Measurements from ENCODE around the gene IGFBP5. TPM values are rescaled to one million over a fixed set of nuclear protein-coding genes. Genes with fewer than 3 reads are reported as not detected.

IGFBP5 gene
- total RNA-seq, 1 donor from 2014 or later = 61.9 TPM

DNA sequence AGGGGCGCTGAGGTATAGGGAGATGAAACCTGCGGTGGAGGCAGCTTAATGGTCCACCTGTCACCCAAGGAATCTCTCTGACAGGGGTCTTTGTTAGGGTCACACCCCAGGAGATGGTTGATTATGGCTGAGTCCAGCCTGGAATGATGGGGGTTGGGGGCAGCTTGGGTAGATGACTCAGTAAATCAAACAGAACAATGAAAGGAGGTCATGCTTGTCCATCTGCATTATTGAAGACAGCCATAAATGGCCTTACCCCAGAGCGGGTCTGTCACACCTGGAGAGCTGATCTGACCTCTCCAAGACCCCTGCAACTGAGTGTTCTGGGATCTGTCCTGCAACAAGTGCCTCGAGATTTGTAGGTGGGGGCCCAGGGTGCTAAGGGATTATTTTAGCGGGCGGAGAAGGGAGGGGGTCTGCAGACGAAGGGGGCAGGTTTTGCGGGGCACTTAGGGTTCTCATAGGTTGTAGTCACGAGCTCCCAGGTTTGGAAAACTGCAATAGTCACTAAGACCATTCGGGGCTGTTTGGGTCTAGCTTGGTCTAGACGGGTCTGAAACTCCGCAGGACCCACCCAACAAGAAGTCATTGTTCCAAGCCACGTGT, 62.9 kb downstream of the IGFBP5 start:
- DNase-seq (ENCODE audit: low read depth) = no peak
- TF ChIP-seq, protein P1, sequence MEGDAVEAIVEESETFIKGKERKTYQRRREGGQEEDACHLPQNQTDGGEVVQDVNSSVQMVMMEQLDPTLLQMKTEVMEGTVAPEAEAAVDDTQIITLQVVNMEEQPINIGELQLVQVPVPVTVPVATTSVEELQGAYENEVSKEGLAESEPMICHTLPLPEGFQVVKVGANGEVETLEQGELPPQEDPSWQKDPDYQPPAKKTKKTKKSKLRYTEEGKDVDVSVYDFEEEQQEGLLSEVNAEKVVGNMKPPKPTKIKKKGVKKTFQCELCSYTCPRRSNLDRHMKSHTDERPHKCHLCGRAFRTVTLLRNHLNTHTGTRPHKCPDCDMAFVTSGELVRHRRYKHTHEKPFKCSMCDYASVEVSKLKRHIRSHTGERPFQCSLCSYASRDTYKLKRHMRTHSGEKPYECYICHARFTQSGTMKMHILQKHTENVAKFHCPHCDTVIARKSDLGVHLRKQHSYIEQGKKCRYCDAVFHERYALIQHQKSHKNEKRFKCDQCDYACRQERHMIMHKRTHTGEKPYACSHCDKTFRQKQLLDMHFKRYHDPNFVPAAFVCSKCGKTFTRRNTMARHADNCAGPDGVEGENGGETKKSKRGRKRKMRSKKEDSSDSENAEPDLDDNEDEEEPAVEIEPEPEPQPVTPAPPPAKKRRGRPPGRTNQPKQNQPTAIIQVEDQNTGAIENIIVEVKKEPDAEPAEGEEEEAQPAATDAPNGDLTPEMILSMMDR (conservative IDR thresholded peaks at IDR 0.05; ENCODE audit: low read depth, low read length) = no peak
- H3K4me3 ChIP-seq (ENCODE audit: low read depth, low read length) = no peak overlapping the region

DNA sequence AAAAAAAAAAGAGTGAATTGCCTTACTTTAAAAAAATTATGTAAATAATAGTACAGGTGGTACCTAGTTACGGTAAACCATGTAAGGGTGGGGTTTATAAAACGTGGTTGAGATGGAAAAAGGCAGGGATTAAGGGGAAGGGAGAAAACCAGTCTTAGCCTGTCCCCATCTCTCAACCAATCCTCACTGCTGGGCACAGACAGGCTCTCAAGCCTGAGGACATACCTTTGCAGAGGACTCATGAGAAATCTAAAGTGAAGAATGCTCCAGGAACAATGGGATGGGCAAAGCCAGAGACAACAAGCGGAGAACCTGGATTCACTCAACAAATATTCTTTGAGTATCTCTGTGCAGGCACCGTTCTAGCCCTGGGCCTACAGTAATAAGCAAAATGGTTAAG, 65.6 kb downstream of the IGFBP5 start:
- DNase-seq (ENCODE audit: low read depth) = no peak
- H3K4me3 ChIP-seq (ENCODE audit: low read depth, low read length) = no peak overlapping the region
- TF ChIP-seq, protein P1 (conservative IDR thresholded peaks at IDR 0.05; ENCODE audit: low read depth, low read length) = no peak

DNA sequence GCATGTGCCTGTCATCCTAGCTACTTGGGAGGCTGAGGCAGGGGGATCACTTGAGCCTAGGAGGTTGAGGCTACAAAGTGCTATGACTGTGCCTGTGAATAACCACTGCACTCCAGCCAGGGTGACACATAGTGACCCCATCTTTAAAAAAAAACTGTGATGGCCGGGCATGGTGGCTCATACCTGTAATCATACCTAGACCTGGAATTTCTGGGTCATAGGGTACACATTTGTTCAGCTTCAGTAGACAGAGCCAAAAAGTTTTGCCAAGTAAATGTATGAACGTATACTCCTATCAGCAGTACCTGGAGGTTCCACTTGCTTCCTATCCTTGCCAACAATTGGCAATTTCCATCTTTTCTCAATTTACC, 68.5 kb downstream of the IGFBP5 start:
- no peak for DNase-seq (ENCODE audit: low read depth)
- no peak overlapping the region for H3K4me3 ChIP-seq (ENCODE audit: low read depth, low read length)
- TF ChIP-seq, protein P1 (conservative IDR thresholded peaks at IDR 0.05; ENCODE audit: low read depth, low read length) = no peak

DNA sequence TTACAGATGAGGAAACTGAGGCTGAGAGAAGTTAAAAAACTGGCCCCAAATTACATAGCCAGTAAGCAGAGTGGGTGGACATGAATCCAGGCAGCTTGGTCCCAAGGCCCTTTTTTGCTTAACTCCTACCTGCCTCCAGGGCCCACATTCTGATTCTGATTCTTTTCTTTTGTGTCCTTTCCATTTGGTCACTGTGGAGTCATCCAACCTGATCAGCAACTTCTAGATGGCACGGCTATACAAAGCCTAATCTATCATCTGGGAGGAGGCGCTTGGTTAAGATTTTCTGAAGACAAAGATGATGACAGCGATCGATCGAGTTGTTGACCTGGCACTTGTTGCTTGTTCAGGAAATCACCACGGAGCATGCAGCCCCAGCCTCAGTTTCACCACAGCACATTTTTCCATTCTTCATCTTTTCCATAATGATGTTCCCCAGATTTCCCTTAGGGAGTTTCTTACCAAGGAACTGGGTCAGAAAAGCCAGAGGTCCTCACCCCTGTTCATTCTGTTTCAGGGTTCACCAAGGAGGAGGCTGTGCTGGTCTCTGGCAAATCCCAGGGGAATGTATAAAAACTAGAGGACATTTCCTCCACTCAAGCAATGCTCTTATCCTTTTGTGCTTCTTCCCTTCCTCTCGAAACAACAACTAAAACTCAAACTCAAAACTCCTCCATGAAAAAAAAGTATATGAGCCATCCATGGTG, 69.0 kb downstream of the IGFBP5 start:
- TF ChIP-seq, protein P1 (conservative IDR thresholded peaks at IDR 0.05; ENCODE audit: low read depth, low read length) = no peak
- H3K4me3 ChIP-seq (ENCODE audit: low read depth, low read length) = no peak overlapping the region
- no peak for DNase-seq (ENCODE audit: low read depth)

DNA sequence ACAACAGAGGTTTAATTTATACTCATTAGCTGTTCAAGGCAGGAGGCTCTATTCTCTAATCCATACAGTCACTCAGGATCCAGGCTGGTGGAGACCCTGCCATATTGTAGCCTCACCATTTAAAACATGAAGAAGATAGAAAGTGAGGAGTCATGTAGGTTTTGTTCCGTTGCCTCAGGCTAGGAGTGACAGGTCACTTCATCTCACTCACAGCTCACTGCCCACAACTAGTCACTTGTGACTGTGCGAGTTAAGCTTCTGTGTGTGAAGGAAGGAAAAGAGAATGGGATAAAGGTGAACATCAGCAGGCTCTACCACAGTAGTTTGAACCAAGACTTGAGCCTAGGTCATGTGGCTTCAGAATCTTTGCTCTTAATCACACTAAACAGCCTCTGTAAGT, 71.1 kb downstream of the IGFBP5 start:
- no peak overlapping the region for H3K4me3 ChIP-seq (ENCODE audit: low read depth, low read length)
- TF ChIP-seq, protein P1 (conservative IDR thresholded peaks at IDR 0.05; ENCODE audit: low read depth, low read length) = no peak
- no peak for DNase-seq (ENCODE audit: low read depth)

DNA sequence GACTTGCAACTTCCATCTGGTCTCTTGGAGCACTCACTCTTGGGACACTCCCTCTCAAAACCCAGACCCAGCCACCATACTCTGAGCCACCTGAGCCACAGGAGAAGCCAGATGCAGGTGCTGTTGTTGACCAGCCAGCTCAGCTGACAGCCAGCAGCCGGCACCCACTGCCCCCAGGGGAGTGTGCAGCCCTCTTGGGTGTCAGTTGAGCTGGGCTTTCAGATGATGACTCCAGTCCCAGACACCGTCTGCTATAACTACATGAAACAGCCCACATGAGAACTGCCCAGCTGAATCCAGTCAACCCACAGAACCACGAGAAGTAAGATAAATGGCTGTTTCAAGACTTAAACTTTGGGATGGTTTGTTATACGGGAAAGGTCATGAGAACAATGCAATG, 72.8 kb downstream of the IGFBP5 start:
- DNase-seq (ENCODE audit: low read depth) = no peak
- no peak overlapping the region for H3K4me3 ChIP-seq (ENCODE audit: low read depth, low read length)
- TF ChIP-seq, protein P1 (conservative IDR thresholded peaks at IDR 0.05; ENCODE audit: low read depth, low read length) = no peak

Other genes starting within 250 kb of the IGFBP5 start
- gene RPL37A, start 196.7 kb downstream of the IGFBP5 start, total RNA-seq = 1,752 and 2,984 TPM in 2 replicates
- 409 and 423 TPM in 2 replicates for gene IGFBP2, start 62.1 kb downstream of the IGFBP5 start, total RNA-seq
- gene TNP1, start 164.5 kb upstream of the IGFBP5 start, total RNA-seq = not detected in 2 replicates